Right lobe of liver (tissue), 4 donors: ENCODE measurements around the gene DHRS9.
"Not testable (repeated sequence)": the region's sequence is repeated elsewhere in the genome, so short reads cannot be mapped to it uniquely, and the experiment has no call there.

Source experiments
- POLR2A ChIP-seq: fragments of 450-650 bp; IDR thresholded peaks from one replicate; pipeline ENCODE4 v1.6.1; 2017; ENCODE audit warnings: antibody characterized with exemption, mild to moderate bottlenecking
- TF ChIP-seq, protein P1 (sequence below), 4 donors: fragments of 200-600 bp in 3 of 4; fragments of 450-650 bp in 1 of 4; IDR thresholded peaks; one replicate each; pipeline versions ENCODE4 v1.5.1 to v1.8.0; 2016 to 2022; ENCODE audit warnings: antibody characterized with exemption in 4 of 4, mild to moderate bottlenecking in 2 of 4
- donor health status: DM: no; HTN: no; CAD: no.
- donor health status: DM: no; HTN: no; CAD: no.
- donor health status: DM: no; HTN: yes; CAD: no.

DNA sequence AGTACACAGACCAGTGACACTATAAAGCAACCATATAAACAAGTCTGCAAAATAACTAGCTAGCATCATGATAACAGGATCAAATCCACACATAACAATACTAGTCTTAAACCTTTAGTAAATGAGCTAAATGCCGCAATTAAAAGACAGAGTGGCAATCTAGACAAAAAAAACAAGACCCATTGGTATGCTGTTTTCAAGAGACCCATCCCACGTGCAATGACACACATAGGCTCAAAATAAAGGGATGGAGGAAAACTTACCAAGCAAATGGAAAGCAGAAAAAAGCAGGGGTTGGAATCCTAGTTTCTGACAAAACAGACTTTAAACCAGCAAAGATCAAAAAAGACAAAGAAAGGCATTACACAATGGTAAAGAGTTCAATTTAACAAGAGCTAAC, 14.8 kb upstream of the DHRS9 start:
- TF ChIP-seq, protein P1, sequence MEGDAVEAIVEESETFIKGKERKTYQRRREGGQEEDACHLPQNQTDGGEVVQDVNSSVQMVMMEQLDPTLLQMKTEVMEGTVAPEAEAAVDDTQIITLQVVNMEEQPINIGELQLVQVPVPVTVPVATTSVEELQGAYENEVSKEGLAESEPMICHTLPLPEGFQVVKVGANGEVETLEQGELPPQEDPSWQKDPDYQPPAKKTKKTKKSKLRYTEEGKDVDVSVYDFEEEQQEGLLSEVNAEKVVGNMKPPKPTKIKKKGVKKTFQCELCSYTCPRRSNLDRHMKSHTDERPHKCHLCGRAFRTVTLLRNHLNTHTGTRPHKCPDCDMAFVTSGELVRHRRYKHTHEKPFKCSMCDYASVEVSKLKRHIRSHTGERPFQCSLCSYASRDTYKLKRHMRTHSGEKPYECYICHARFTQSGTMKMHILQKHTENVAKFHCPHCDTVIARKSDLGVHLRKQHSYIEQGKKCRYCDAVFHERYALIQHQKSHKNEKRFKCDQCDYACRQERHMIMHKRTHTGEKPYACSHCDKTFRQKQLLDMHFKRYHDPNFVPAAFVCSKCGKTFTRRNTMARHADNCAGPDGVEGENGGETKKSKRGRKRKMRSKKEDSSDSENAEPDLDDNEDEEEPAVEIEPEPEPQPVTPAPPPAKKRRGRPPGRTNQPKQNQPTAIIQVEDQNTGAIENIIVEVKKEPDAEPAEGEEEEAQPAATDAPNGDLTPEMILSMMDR (IDR thresholded peaks at IDR 0.05), result not testable (repeated sequence)
- not testable (repeated sequence) for TF ChIP-seq POLR2A
